OCI-LY3 (cell line): Measurements from ENCODE around the gene PRKCD.

Source experiments
- CTCF ChIP-seq: fragments of 200-600, 300-600 bp; sonication (generic); IDR thresholded peaks from 2 replicates; pipeline ENCODE4 v1.5.1; 2014; ENCODE audit warnings: antibody characterized with exemption, low read length, low read depth
- EZH2phosphoT487 ChIP-seq: fragments of 200-600 bp; shearing (Covaris generic); IDR thresholded peaks from 2 replicates; pipeline ENCODE4 v1.6.1; 2018; ENCODE audit warnings: antibody characterized with exemption, mixed run types, low read depth

GRCh38 chr3:53185761-53186465 lies 24.9 kb downstream of the PRKCD start:
- no peak for TF ChIP-seq CTCF
- TF ChIP-seq EZH2phosphoT487 = no peak
